Right atrium auricular region (tissue), 2 donors: ENCODE data around the gene UNC5CL. TPM values are rescaled to one million over a fixed set of nuclear protein-coding genes. Genes with fewer than 3 reads are reported as not detected.
A peak's percentile ranks its signal among the peaks of the same experiment; 100 is the strongest.

Experiments
- DNase-seq: peaks from one replicate; pipeline ENCODE4 v3.0.0-alpha.2; 2019; ENCODE audit warnings: low spot score
- H3K27ac ChIP-seq, 2 donors: fragments of 200-600 bp; sonication (generic); 1 replicate in 1 of 2; 2 replicates in 1 of 2; pipeline ENCODE4 v1.5.1; 2016 to 2019
- H3K27me3 ChIP-seq, 2 donors: fragments of 200-600 bp; sonication (generic); one replicate each; pipeline versions ENCODE4 v1.5.1 to v1.6.0; 2017 to 2019
- H3K36me3 ChIP-seq: fragments of 200-600 bp; sonication (generic); one replicate; pipeline ENCODE4 v1.5.1; 2016
- H3K4me1 ChIP-seq, 2 donors: fragments of 200-600 bp; sonication (generic); one replicate each; pipeline versions ENCODE4 v1.5.1 to v1.6.0; 2017 to 2019
- H3K4me3 ChIP-seq, 2 donors: fragments of 200-600 bp; sonication (generic); 1 replicate in 1 of 2; 2 replicates in 1 of 2; pipeline ENCODE4 v1.5.1; 2017 to 2019; ENCODE audit warnings: mild to moderate bottlenecking in 1 of 2, moderate library complexity in 1 of 2
- H3K9me3 ChIP-seq, 2 donors: fragments of 200-600 bp; sonication (generic); one replicate each; pipeline ENCODE4 v1.5.1; 2019
- total RNA-seq, 2 donors: library from RNA; depleted of rRNA; stranded (reverse); fragments of >200 nt; gene quantifications; one replicate each; pipeline ENCODE4 v1.1.0, GENCODE V29; 2016
- TF ChIP-seq, protein P1 (sequence below), 2 donors: fragments of 200-600 bp; sonication (generic); IDR thresholded peaks; one replicate each; pipeline ENCODE4 v1.5.1; 2019; ENCODE audit warnings: antibody characterized with exemption in 2 of 2

Gene UNC5CL
- total RNA-seq, 2 donors from 2014 or later: 0.43 to 0.96 TPM

DNA sequence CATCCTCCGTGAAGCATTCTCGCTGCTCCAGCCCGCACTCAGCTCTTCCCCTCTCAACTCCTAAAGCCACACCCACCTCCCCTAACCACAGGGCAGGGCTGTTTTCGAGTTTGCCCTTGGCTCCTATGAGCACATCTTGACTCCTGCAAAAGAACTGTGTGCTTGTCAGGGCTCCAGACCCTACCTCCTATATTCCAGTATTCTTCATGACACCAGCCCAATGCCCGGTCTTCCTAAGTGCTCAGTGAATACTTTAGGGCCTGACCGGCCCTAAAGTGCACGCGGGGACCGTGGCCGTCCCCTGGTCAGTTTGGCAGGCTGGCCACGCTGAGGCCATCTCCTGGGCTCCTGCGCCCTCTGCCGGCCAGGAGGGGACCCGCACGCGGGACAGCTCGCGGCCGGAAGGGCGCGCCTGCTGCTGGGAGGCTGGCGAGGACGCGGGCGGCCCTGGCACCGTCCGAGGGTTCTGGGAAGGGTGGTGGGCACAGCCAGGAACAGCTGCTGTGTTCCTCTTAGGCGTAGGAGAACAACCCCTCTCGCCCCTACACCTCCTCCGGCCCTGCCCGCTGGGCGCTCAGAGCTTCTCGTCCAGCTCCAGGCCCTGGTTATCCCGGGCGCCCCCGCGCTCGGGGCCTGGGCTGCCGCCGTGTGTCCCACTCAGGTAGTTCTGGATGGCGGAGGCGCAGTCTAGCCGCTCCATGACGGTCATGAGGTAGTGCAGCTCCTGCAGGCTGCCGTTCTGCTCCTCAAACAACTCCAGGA lies 11.0 kb downstream of the UNC5CL start:
- H3K36me3 ChIP-seq: no peaks in the 10 kb centered on the region
- no peaks in the 10 kb centered on the region for H3K9me3 ChIP-seq
- H3K4me3 ChIP-seq: peak overlapping the region; percentile 39 to 60
- H3K27me3 ChIP-seq: no peaks in the 10 kb centered on the region
- peak; percentile 79 for DNase-seq
- TF ChIP-seq, protein P1, sequence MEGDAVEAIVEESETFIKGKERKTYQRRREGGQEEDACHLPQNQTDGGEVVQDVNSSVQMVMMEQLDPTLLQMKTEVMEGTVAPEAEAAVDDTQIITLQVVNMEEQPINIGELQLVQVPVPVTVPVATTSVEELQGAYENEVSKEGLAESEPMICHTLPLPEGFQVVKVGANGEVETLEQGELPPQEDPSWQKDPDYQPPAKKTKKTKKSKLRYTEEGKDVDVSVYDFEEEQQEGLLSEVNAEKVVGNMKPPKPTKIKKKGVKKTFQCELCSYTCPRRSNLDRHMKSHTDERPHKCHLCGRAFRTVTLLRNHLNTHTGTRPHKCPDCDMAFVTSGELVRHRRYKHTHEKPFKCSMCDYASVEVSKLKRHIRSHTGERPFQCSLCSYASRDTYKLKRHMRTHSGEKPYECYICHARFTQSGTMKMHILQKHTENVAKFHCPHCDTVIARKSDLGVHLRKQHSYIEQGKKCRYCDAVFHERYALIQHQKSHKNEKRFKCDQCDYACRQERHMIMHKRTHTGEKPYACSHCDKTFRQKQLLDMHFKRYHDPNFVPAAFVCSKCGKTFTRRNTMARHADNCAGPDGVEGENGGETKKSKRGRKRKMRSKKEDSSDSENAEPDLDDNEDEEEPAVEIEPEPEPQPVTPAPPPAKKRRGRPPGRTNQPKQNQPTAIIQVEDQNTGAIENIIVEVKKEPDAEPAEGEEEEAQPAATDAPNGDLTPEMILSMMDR (IDR thresholded peaks at IDR 0.05): peak; percentile 96 to 100
- H3K27ac ChIP-seq: peak overlapping the region; percentile 75 to 81
- H3K4me1 ChIP-seq: peaks cover 0 to 19% of the 10 kb centered on the region in 2 donors

DNA sequence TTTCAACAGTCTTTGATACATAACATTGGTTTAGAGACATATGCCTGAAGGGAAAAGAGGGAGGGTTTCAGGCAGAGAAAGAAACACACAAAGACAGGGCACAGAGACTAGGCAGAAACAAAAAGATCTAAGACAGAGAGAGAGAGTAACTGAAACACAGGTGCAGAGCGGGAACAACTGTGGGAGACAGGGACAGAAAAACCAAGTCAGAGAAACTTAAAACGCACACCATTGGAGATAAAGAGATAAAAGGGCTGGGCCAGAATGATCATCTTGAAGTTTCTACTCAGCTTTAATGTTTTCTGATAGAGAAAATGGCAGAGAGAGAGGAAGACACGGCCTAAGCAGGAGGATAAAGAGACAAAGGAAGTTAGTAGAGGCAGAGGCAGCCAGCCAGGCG lies 11.8 kb downstream of the UNC5CL start:
- Histone ChIP-seq H3K27me3 (no peaks in the 10 kb centered on the region), H3K4me1 (peaks cover 0 to 19% of the 10 kb centered on the region in 2 donors), H3K4me3 (peak overlapping the region; percentile 39 to 60), H3K9me3 (no peaks in the 10 kb centered on the region), H3K36me3 (no peaks in the 10 kb centered on the region), H3K27ac (peak overlapping the region; percentile 75 to 81)
- TF ChIP-seq, protein P1 (IDR thresholded peaks at IDR 0.05): no peak
- no peak for DNase-seq

DNA sequence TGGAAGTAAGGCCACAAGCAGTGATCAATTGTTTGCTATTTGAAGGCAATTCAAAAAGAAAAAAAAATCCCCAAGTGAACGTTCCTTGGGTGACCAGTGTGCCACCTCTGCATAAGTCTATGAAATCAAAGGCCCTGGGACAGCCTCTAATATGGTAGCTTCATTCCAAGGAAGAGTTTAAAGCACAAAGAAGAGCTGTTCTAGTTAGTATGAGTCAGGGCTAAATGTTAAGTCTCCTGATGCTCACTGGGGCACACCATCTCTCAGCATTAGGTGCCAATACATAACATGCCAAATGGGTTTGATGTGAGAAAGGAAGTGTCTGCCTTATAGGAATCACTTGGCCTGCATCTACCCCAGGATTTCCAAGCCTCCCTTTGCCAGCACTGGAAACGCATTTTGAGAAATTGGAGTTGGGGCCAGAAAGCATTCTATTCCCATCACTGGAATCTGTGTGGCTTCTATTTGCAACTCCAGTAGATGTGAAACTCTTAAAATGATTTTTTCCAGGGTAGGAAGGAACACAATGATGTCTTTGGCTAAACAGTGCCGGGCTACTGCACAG lies 13.0 kb downstream of the UNC5CL start:
- Histone ChIP-seq H3K27me3 (no peaks in the 10 kb centered on the region), H3K4me3 (no peak overlapping the region), H3K9me3 (no peaks in the 10 kb centered on the region), H3K4me1 (peaks cover 0 to 19% of the 10 kb centered on the region in 2 donors), H3K36me3 (no peaks in the 10 kb centered on the region), H3K27ac (peak overlapping the region in 1 of 2 donors; percentile 9)
- TF ChIP-seq, protein P1 (IDR thresholded peaks at IDR 0.05): no peak
- no peak for DNase-seq

DNA sequence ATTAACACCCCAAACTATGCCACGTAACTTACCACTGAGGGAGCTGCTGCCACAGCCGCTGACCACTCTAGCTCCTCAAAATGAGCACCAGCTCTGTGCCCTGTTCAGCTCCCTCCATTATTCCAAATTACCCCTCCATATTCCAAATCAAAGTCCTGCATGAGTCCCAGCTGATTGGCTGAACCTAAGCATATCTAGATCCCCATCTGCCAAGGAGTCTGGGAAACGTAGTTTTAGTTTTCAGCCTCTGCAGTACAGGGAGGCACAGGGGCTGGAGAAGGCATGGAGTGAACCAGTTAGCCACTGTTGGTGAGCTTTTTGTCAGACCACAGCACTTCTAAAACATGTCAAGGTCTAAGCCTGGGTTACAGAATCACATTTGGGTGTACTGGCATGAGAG lies 15.9 kb downstream of the UNC5CL start:
- Histone ChIP-seq H3K4me3 (no peak overlapping the region), H3K36me3 (no peaks in the 10 kb centered on the region), H3K4me1 (peaks cover 0 to 9% of the 10 kb centered on the region in 2 donors), H3K27ac (no peak overlapping the region), H3K27me3 (no peaks in the 10 kb centered on the region), H3K9me3 (no peaks in the 10 kb centered on the region)
- TF ChIP-seq, protein P1 (IDR thresholded peaks at IDR 0.05): no peak
- DNase-seq: no peak

DNA sequence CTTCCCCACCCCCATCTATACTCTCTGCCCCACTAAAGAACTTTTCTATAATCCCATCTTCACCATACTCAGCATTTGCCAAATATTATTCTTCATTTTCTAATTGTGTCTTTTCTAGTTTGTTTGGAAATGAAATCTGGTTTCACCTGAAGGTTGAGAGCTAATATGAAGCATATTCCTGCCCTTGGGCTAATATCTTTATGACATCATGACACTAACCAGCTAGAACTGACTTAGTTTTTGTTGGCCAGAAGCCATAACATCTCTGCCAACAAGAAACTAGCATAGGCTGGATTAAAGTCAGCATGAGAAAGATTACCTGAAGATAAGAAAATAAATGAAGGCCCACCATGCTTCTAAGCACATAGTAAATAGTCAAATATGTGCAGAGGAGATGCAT lies 16.7 kb downstream of the UNC5CL start:
- TF ChIP-seq, protein P1 (IDR thresholded peaks at IDR 0.05): no peak
- H3K9me3 ChIP-seq: no peaks in the 10 kb centered on the region
- H3K36me3 ChIP-seq: no peaks in the 10 kb centered on the region
- H3K4me3 ChIP-seq: no peak overlapping the region
- no peaks in the 10 kb centered on the region for H3K27me3 ChIP-seq
- peaks cover 0 to 1% of the 10 kb centered on the region in 2 donors for H3K4me1 ChIP-seq
- no peak overlapping the region for H3K27ac ChIP-seq
- DNase-seq: no peak
